Right atrium auricular region (tissue), 2 donors: Measurements from ENCODE around the gene ARPC5L. TPM values are rescaled to one million over a fixed set of nuclear protein-coding genes. Genes with fewer than 3 reads are reported as not detected.

Experiments
- DNase-seq: peaks from one replicate; pipeline ENCODE4 v3.0.0-alpha.2; 2019; ENCODE audit warnings: low spot score
- H3K27ac ChIP-seq, 2 donors: fragments of 200-600 bp; sonication (generic); 1 replicate in 1 of 2; 2 replicates in 1 of 2; pipeline ENCODE4 v1.5.1; 2016 to 2019
- H3K27me3 ChIP-seq, 2 donors: fragments of 200-600 bp; sonication (generic); one replicate each; pipeline versions ENCODE4 v1.5.1 to v1.6.0; 2017 to 2019
- H3K36me3 ChIP-seq: fragments of 200-600 bp; sonication (generic); one replicate; pipeline ENCODE4 v1.5.1; 2016
- H3K4me1 ChIP-seq, 2 donors: fragments of 200-600 bp; sonication (generic); one replicate each; pipeline versions ENCODE4 v1.5.1 to v1.6.0; 2017 to 2019
- H3K4me3 ChIP-seq, 2 donors: fragments of 200-600 bp; sonication (generic); 1 replicate in 1 of 2; 2 replicates in 1 of 2; pipeline ENCODE4 v1.5.1; 2017 to 2019; ENCODE audit warnings: mild to moderate bottlenecking in 1 of 2, moderate library complexity in 1 of 2
- H3K9me3 ChIP-seq, 2 donors: fragments of 200-600 bp; sonication (generic); one replicate each; pipeline ENCODE4 v1.5.1; 2019
- total RNA-seq, 2 donors: library from RNA; depleted of rRNA; stranded (reverse); fragments of >200 nt; gene quantifications; one replicate each; pipeline ENCODE4 v1.1.0, GENCODE V29; 2016
- TF ChIP-seq, protein P1 (sequence below), 2 donors: fragments of 200-600 bp; sonication (generic); IDR thresholded peaks; one replicate each; pipeline ENCODE4 v1.5.1; 2019; ENCODE audit warnings: antibody characterized with exemption in 2 of 2

ARPC5L gene
- total RNA-seq, 2 donors from 2014 or later, result 21.7 to 23.5 TPM

GRCh38 chr9:124815601-124816000, 46.3 kb upstream of the ARPC5L start:
- TF ChIP-seq, protein P1, sequence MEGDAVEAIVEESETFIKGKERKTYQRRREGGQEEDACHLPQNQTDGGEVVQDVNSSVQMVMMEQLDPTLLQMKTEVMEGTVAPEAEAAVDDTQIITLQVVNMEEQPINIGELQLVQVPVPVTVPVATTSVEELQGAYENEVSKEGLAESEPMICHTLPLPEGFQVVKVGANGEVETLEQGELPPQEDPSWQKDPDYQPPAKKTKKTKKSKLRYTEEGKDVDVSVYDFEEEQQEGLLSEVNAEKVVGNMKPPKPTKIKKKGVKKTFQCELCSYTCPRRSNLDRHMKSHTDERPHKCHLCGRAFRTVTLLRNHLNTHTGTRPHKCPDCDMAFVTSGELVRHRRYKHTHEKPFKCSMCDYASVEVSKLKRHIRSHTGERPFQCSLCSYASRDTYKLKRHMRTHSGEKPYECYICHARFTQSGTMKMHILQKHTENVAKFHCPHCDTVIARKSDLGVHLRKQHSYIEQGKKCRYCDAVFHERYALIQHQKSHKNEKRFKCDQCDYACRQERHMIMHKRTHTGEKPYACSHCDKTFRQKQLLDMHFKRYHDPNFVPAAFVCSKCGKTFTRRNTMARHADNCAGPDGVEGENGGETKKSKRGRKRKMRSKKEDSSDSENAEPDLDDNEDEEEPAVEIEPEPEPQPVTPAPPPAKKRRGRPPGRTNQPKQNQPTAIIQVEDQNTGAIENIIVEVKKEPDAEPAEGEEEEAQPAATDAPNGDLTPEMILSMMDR (IDR thresholded peaks at IDR 0.05), result no peak
- Histone ChIP-seq H3K27me3 (no peaks in the 10 kb centered on the region), H3K4me1 (peaks cover 0 to 12% of the 10 kb centered on the region in 2 donors), H3K27ac (no peak overlapping the region), H3K9me3 (no peaks in the 10 kb centered on the region), H3K36me3 (no peaks in the 10 kb centered on the region), H3K4me3 (no peak overlapping the region)
- DNase-seq, result no peak

GRCh38 chr9:124818431-124819281, 43.3 kb upstream of the ARPC5L start:
- no peaks in the 10 kb centered on the region for H3K36me3 ChIP-seq
- no peak for DNase-seq
- H3K4me1 ChIP-seq, result peaks cover 0 to 4% of the 10 kb centered on the region in 2 donors
- H3K4me3 ChIP-seq, result no peak overlapping the region
- no peak overlapping the region for H3K27ac ChIP-seq
- H3K9me3 ChIP-seq, result no peaks in the 10 kb centered on the region
- H3K27me3 ChIP-seq, result no peaks in the 10 kb centered on the region
- TF ChIP-seq, protein P1 (IDR thresholded peaks at IDR 0.05), result no peak

- Histone ChIP-seq H3K27me3 (no peaks in the 10 kb centered on the region), H3K36me3 (no peaks in the 10 kb centered on the region), H3K4me1 (peaks cover 0 to 4% of the 10 kb centered on the region in 2 donors), H3K4me3 (no peak overlapping the region), H3K9me3 (no peaks in the 10 kb centered on the region), H3K27ac (no peak overlapping the region)
- TF ChIP-seq, protein P1 (IDR thresholded peaks at IDR 0.05), result no peak
- no peak for DNase-seq
These were observed 41.0 kb upstream of the ARPC5L start for GRCh38 chr9:124820698-124821623.

DNA sequence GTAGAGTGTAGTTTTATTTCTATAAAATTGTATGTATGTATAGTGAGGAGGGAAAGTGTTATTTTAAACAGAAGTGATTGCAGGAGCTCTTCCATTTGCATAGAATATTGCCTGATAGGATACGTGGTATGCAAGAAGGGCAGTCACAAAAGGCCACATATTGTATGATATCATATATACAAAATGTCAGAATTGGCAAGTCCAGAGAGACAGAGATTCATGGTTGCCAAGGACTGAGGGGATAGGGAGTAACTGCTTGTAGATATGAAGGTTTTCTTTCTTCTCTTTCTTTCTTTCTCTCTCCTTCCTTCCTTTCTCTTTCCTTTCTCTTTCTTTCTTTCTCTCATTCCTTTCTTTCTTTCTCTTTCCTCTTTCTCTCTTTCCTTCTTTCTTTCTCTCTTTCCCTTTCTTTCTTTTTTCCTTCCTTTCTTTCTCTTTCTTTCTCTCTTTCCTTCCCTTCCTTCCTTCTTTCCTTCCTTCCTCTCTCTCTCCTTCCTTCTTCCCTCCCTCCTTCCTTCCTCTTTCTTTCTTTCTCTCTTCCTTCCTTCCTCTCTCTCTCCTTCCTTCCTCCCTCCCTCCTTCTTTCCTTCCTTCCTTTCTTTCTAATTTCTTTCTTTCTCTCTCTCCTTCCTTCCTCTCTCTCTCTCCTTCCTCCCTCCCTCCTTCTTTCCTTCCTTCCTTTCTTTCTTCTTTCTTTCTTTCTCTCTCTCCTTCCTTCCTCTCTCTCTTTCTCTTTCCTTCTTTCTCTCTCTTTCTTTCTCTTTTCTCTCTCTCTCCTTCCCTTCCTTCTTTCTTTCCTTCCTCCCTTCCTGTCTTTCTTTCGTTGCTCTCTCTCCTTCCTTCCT, 33.2 kb upstream of the ARPC5L start:
- peaks cover 0 to 19% of the 10 kb centered on the region in 2 donors for H3K4me1 ChIP-seq
- H3K27ac ChIP-seq, result no peak overlapping the region
- no peak for DNase-seq
- no peaks in the 10 kb centered on the region for H3K27me3 ChIP-seq
- H3K4me3 ChIP-seq, result no peak overlapping the region
- H3K36me3 ChIP-seq, result no peaks in the 10 kb centered on the region
- TF ChIP-seq, protein P1 (IDR thresholded peaks at IDR 0.05), result no peak
- H3K9me3 ChIP-seq, result peaks cover 0 to 4% of the 10 kb centered on the region in 2 donors

GRCh38 chr9:124829334-124829669, 32.6 kb upstream of the ARPC5L start:
- Histone ChIP-seq H3K9me3 (peaks cover 0 to 4% of the 10 kb centered on the region in 2 donors), H3K36me3 (no peaks in the 10 kb centered on the region), H3K4me1 (peaks cover 0 to 25% of the 10 kb centered on the region in 2 donors), H3K27ac (no peak overlapping the region), H3K4me3 (no peak overlapping the region), H3K27me3 (no peaks in the 10 kb centered on the region)
- DNase-seq, result no peak
- TF ChIP-seq, protein P1 (IDR thresholded peaks at IDR 0.05), result no peak
